ENCODE results near the gene MVB12B.

The MVB12B gene

GRCh38 chr9:126291925-126292324 is 34.7 kb upstream of the MVB12B start:
- Histone ChIP-seq H3K27ac (no peak overlapping the region), H3K9me3 (ENCODE audit: severe bottlenecking) (no peaks in the 10 kb centered on the region), H3K36me3 (no peaks in the 10 kb centered on the region), H3K27me3 (ENCODE audit: insufficient read depth, low read depth, severe bottlenecking) (no peaks in the 10 kb centered on the region), H3K4me3 (ENCODE audit: low read depth, low read length) (no peak overlapping the region)
- TF ChIP-seq, protein P1, sequence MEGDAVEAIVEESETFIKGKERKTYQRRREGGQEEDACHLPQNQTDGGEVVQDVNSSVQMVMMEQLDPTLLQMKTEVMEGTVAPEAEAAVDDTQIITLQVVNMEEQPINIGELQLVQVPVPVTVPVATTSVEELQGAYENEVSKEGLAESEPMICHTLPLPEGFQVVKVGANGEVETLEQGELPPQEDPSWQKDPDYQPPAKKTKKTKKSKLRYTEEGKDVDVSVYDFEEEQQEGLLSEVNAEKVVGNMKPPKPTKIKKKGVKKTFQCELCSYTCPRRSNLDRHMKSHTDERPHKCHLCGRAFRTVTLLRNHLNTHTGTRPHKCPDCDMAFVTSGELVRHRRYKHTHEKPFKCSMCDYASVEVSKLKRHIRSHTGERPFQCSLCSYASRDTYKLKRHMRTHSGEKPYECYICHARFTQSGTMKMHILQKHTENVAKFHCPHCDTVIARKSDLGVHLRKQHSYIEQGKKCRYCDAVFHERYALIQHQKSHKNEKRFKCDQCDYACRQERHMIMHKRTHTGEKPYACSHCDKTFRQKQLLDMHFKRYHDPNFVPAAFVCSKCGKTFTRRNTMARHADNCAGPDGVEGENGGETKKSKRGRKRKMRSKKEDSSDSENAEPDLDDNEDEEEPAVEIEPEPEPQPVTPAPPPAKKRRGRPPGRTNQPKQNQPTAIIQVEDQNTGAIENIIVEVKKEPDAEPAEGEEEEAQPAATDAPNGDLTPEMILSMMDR (IDR thresholded peaks at IDR 0.05; ENCODE audit: low read depth, low read length), result no peak
- no peak for DNase-seq

GRCh38 chr9:126292736-126293521 is 33.7 kb upstream of the MVB12B start:
- H3K27me3 ChIP-seq (ENCODE audit: insufficient read depth, low read depth, severe bottlenecking), result no peaks in the 10 kb centered on the region
- H3K9me3 ChIP-seq (ENCODE audit: severe bottlenecking), result no peaks in the 10 kb centered on the region
- H3K27ac ChIP-seq, result no peak overlapping the region
- DNase-seq, result no peak
- no peak overlapping the region for H3K4me3 ChIP-seq (ENCODE audit: low read depth, low read length)
- no peaks in the 10 kb centered on the region for H3K36me3 ChIP-seq
- TF ChIP-seq, protein P1 (IDR thresholded peaks at IDR 0.05; ENCODE audit: low read depth, low read length), result no peak

DNA sequence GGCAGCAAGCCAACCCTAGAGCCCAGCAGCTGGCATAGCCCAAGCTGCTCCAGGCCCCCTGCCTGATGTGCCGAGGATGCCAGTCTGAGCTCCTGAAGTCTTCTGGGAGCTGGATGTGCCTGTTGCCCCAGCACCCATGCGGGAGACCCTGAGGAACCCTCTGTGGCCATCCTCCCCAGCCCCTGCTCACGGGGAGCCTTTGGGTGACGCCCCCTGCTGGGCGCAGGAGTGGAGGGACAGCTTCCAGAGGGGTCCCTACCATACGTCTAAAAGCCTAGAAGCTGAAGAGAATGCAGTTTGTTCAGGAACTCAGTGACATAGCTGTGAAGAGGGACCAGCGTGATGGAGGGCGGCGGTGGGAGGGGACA is 33.1 kb upstream of the MVB12B start:
- no peaks in the 10 kb centered on the region for H3K9me3 ChIP-seq (ENCODE audit: severe bottlenecking)
- no peak overlapping the region for H3K27ac ChIP-seq
- TF ChIP-seq, protein P1 (IDR thresholded peaks at IDR 0.05; ENCODE audit: low read depth, low read length), result peak; percentile 72
- H3K27me3 ChIP-seq (ENCODE audit: insufficient read depth, low read depth, severe bottlenecking), result no peaks in the 10 kb centered on the region
- H3K4me3 ChIP-seq (ENCODE audit: low read depth, low read length), result no peak overlapping the region
- no peak for DNase-seq
- no peaks in the 10 kb centered on the region for H3K36me3 ChIP-seq

- H3K9me3 ChIP-seq (ENCODE audit: severe bottlenecking), result no peaks in the 10 kb centered on the region
Observed at GRCh38 chr9:126294331-126295081, 32.1 kb upstream of the MVB12B start.

DNA sequence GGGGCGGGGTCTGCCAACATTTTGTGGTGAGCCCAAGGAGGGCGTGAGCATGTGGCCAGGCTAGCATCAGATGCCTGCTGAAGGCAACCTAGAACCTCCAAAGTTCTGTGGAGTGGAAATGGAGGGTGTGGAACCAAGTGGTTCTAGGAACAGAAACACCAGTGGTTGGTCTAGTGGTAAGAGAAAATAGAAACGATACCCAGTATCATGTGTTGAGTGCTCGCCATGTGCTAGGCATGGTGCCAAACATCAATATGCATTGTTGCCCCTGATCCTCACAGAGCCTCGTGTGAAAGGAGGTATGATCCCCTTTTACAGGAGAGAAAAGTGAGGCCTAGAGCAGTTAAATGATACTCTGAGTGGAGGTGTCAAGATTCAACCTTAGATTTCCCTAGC is 31.5 kb upstream of the MVB12B start:
- Histone ChIP-seq H3K27me3 (ENCODE audit: insufficient read depth, low read depth, severe bottlenecking) (no peaks in the 10 kb centered on the region), H3K36me3 (no peaks in the 10 kb centered on the region), H3K27ac (no peak overlapping the region), H3K4me3 (ENCODE audit: low read depth, low read length) (no peak overlapping the region), H3K9me3 (ENCODE audit: severe bottlenecking) (no peaks in the 10 kb centered on the region)
- TF ChIP-seq, protein P1 (IDR thresholded peaks at IDR 0.05; ENCODE audit: low read depth, low read length), result no peak
- DNase-seq, result no peak

More at GRCh38 chr9:126294331-126295081, 32.1 kb upstream of the MVB12B start:
- DNase-seq, result no peak
- Histone ChIP-seq H3K27me3 (ENCODE audit: insufficient read depth, low read depth, severe bottlenecking) (no peaks in the 10 kb centered on the region), H3K27ac (no peak overlapping the region), H3K36me3 (no peaks in the 10 kb centered on the region), H3K4me3 (ENCODE audit: low read depth, low read length) (no peak overlapping the region)
- TF ChIP-seq, protein P1 (IDR thresholded peaks at IDR 0.05; ENCODE audit: low read depth, low read length), result no peak
